NT2/D1 (cell line): Measurements from ENCODE around the gene WDR27.

Source experiments
- SUZ12 ChIP-seq: IDR thresholded peaks from 2 replicates; pipeline ENCODE4 v1.6.1; 2011; ENCODE audit not compliant: insufficient read length, insufficient read depth; ENCODE audit errors: extremely low read depth
- YY1 ChIP-seq: IDR thresholded peaks from 2 replicates; pipeline ENCODE4 v1.6.1; 2011; ENCODE audit not compliant: insufficient read length, insufficient read depth

GRCh38 chr6:169700296-169700695 is 1.5 kb downstream of the WDR27 start:
- TF ChIP-seq SUZ12 (no peak), YY1 (no peak)
